Measurements from ENCODE around the gene LRCOL1. TPM values are rescaled to one million over a fixed set of nuclear protein-coding genes. Genes with fewer than 3 reads are reported as not detected.

The LRCOL1 gene
- total RNA-seq, 1 experiment from 2014 or later: not detected

DNA sequence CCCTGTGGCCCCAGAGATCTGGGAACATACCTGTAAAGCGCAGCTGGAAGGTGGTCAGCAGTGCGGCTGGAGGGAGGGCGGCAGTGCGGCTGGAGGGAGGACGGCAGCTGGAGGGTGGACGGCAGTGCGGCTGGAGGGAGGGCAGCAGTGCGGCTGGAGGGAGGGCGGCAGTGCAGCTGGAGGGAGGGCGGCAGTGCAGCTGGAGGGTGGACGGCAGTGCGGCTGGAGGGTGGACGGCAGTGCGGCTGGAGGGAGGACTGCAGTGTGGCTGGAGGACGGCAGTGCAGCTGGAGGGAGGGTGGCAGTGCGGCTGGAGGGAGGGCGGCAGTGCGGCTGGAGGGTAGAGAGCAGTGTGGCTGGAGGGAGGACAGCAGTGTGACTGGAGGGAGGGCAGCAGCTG lies 23.5 kb downstream of the LRCOL1 start:
- Mint-ChIP-seq H3K4me1 (ENCODE audit: low read depth, unreplicated experiment) (no peaks in the 10 kb centered on the region), H3K9me3 (ENCODE audit: unreplicated experiment) (no peaks in the 10 kb centered on the region), H3K36me3 (ENCODE audit: insufficient read depth, unreplicated experiment) (peaks cover 14% of the 10 kb centered on the region), H3K4me3 (ENCODE audit: unreplicated experiment) (no peak overlapping the region), H3K27ac (ENCODE audit: unreplicated experiment) (no peak overlapping the region), H3K27me3 (ENCODE audit: insufficient read depth, unreplicated experiment) (peaks cover 2% of the 10 kb centered on the region)
- no TSS peak for BruUV-seq (replicated peaks)
- H3K27me3 ChIP-seq (replicated peaks; ENCODE audit: control insufficient read depth, insufficient read depth, low read length): no peaks in the 10 kb centered on the region; the same call in 1 of the 2 replicates
- ChIA-PET CTCF (no interaction called here), POLR2A (no interaction called here)
- intact Hi-C loops (cut with micrococcal nuclease; ENCODE audit: unreplicated experiment): no loop called here
- no peaks in the 10 kb centered on the region for H3K36me3 ChIP-seq (ENCODE audit: control insufficient read depth, insufficient read depth, low read length)
- no peaks in the 10 kb centered on the region for H3K4me1 ChIP-seq
- no peaks in the 10 kb centered on the region for H3K9me3 ChIP-seq
- DNase-seq: no peak
- H3K4me3 ChIP-seq (ENCODE audit: low read depth, low read length): no peak overlapping the region
- TF ChIP-seq, protein P1, sequence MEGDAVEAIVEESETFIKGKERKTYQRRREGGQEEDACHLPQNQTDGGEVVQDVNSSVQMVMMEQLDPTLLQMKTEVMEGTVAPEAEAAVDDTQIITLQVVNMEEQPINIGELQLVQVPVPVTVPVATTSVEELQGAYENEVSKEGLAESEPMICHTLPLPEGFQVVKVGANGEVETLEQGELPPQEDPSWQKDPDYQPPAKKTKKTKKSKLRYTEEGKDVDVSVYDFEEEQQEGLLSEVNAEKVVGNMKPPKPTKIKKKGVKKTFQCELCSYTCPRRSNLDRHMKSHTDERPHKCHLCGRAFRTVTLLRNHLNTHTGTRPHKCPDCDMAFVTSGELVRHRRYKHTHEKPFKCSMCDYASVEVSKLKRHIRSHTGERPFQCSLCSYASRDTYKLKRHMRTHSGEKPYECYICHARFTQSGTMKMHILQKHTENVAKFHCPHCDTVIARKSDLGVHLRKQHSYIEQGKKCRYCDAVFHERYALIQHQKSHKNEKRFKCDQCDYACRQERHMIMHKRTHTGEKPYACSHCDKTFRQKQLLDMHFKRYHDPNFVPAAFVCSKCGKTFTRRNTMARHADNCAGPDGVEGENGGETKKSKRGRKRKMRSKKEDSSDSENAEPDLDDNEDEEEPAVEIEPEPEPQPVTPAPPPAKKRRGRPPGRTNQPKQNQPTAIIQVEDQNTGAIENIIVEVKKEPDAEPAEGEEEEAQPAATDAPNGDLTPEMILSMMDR (IDR thresholded peaks at IDR 0.05; ENCODE audit: insufficient read depth in 1 of 2, low read depth in 1 of 2, low read length in 1 of 2, severe bottlenecking in 1 of 2, unreplicated experiment in 1 of 2): no peak

DNA sequence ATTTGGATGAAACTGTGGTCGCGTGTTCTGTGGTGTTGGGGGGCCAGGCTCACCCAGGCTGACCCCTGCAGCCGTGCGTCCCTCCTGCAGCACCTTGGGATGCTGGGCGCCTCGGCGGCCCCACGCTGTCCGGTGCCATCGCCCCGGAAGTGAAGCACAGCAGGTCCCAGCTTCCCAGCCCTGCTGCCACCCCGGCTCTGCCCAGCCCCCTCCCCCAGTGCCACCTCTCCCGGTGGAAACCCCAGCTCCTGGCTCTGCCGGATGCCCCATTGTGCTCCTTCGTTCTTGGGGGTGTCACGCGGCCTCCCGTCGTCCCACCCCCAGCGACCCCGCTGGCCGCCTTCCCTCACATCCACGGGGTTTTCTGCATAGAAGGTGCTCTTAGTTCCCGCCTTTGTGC lies 25.2 kb downstream of the LRCOL1 start:
- H3K9me3 Mint-ChIP-seq (ENCODE audit: unreplicated experiment): no peaks in the 10 kb centered on the region
- BruUV-seq (replicated peaks): no TSS peak
- no peak overlapping the region for H3K4me3 Mint-ChIP-seq (ENCODE audit: unreplicated experiment)
- Histone ChIP-seq H3K4me3 (ENCODE audit: low read depth, low read length) (no peak overlapping the region), H3K9me3 (no peaks in the 10 kb centered on the region), H3K27me3 (replicated peaks; ENCODE audit: control insufficient read depth, insufficient read depth, low read length) (no peaks in the 10 kb centered on the region; the same call in 1 of the 2 replicates), H3K4me1 (no peaks in the 10 kb centered on the region), H3K36me3 (ENCODE audit: control insufficient read depth, insufficient read depth, low read length) (no peaks in the 10 kb centered on the region; the same call in 1 of the 2 replicates)
- intact Hi-C loops (cut with micrococcal nuclease; ENCODE audit: unreplicated experiment): no loop called here
- no peaks in the 10 kb centered on the region for H3K4me1 Mint-ChIP-seq (ENCODE audit: low read depth, unreplicated experiment)
- H3K27ac Mint-ChIP-seq (ENCODE audit: unreplicated experiment): no peak overlapping the region
- DNase-seq: no peak
- no peaks in the 10 kb centered on the region for H3K27me3 Mint-ChIP-seq (ENCODE audit: insufficient read depth, unreplicated experiment)
- TF ChIP-seq, protein P1 (IDR thresholded peaks at IDR 0.05; ENCODE audit: insufficient read depth in 1 of 2, low read depth in 1 of 2, low read length in 1 of 2, severe bottlenecking in 1 of 2, unreplicated experiment in 1 of 2): no peak
- ChIA-PET POLR2A (no interaction called here), CTCF (no interaction called here)
- peaks cover 23% of the 10 kb centered on the region for H3K36me3 Mint-ChIP-seq (ENCODE audit: insufficient read depth, unreplicated experiment)

DNA sequence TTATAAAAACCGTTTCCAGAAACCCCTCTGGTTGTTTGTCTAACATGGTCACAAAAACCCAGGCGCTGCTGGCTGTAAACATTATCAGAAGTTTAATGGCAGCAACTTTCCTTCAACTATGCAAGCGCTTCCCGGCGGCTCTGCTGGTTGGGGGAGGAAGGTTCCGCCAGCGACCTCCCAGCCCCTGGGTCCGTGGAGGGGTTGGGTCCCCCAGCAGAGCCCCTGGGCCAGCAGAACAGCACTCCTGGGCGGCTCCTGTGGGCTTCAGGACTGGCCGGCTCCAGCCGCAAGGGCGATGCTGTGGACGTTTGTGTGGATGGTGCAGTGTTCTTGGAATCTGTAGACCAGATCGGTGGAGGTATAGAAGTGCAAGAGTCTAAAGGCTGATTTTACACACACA lies 26.0 kb downstream of the LRCOL1 start:
- Mint-ChIP-seq H3K4me3 (ENCODE audit: unreplicated experiment) (no peak overlapping the region), H3K4me1 (ENCODE audit: low read depth, unreplicated experiment) (no peaks in the 10 kb centered on the region), H3K36me3 (ENCODE audit: insufficient read depth, unreplicated experiment) (peaks cover 29% of the 10 kb centered on the region), H3K27me3 (ENCODE audit: insufficient read depth, unreplicated experiment) (no peaks in the 10 kb centered on the region), H3K27ac (ENCODE audit: unreplicated experiment) (no peak overlapping the region), H3K9me3 (ENCODE audit: unreplicated experiment) (no peaks in the 10 kb centered on the region)
- Histone ChIP-seq H3K9me3 (no peaks in the 10 kb centered on the region), H3K36me3 (ENCODE audit: control insufficient read depth, insufficient read depth, low read length) (no peaks in the 10 kb centered on the region; the same call in 1 of the 2 replicates), H3K4me3 (ENCODE audit: low read depth, low read length) (no peak overlapping the region), H3K27me3 (replicated peaks; ENCODE audit: control insufficient read depth, insufficient read depth, low read length) (no peaks in the 10 kb centered on the region; the same call in 1 of the 2 replicates), H3K4me1 (no peaks in the 10 kb centered on the region)
- CTCF ChIA-PET: no interaction called here
- TF ChIP-seq, protein P1 (IDR thresholded peaks at IDR 0.05; ENCODE audit: insufficient read depth in 1 of 2, low read depth in 1 of 2, low read length in 1 of 2, severe bottlenecking in 1 of 2, unreplicated experiment in 1 of 2): no peak
- no peak for DNase-seq
- POLR2A ChIA-PET: no interaction called here
- no TSS peak for BruUV-seq (replicated peaks)
- intact Hi-C loops (cut with micrococcal nuclease; ENCODE audit: unreplicated experiment): no loop called here
